Measurements from ENCODE around the gene PLEKHO1.

PLEKHO1 gene, protein sequence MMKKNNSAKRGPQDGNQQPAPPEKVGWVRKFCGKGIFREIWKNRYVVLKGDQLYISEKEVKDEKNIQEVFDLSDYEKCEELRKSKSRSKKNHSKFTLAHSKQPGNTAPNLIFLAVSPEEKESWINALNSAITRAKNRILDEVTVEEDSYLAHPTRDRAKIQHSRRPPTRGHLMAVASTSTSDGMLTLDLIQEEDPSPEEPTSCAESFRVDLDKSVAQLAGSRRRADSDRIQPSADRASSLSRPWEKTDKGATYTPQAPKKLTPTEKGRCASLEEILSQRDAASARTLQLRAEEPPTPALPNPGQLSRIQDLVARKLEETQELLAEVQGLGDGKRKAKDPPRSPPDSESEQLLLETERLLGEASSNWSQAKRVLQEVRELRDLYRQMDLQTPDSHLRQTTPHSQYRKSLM

DNA sequence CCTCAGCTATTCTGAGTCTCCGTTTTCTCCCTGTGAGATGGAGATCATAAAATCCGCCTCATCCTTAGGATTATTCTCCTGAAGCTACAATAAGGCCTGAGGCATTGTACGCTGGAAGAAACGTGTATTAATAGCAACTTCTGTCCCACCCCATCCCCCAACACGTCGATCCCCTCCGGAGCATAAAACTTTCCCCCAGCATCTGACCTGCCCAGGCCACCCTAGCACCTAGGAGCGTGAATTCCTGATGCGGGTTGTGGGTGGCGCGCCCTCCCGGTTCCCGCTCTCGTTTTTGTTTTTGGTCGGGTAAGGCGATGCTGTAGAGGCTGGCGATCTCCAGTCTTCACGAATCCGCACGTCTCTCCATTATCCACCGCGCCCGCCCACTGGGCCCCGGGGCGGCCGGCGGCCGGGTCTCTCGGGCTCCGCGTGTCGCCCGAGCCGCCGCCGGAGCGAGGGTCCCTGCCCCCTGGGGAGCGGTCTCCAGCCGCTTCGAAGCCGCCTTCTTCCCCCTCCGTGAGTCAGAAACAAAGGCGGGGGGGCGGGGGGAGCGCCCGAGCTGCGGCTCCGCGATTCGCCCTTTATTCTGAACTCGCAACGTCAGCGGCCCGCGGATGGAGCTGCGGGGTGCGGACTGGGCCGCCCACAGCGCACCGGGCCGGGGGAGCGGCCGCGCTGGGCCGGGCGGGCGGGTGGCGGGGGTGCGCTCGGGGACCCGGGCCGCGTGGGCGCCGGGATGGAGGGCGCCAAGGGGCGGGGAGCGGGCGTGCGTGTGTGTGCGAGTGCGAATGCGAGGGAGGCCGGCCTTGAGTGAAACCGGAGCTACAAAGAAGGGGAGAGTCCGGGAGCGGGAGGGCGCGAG, at the start of gene PLEKHO1:
Gene PLEKHO1, plus strand, starts transcription at position 646 of the 862 bp plus-strand sequence. CDS start 342 bp downstream, outside the sequence.
- H3K4me3 ChIP-seq (ENCODE audit: low read depth, low read length), result peak within 1 kb of the TSS; percentile 62
- H3K79me2 ChIP-seq, result no peaks in the 10 kb centered on the region
- H3K9me3 ChIP-seq (ENCODE audit: control insufficient read depth, low read length), result no peaks in the 10 kb centered on the region
- peak within 1 kb of the TSS; percentile 86 for H3K4me2 ChIP-seq (ENCODE audit: low read length)
- peak within 1 kb of the TSS; percentile 44 for H3K27ac ChIP-seq
- TF ChIP-seq, protein P1, sequence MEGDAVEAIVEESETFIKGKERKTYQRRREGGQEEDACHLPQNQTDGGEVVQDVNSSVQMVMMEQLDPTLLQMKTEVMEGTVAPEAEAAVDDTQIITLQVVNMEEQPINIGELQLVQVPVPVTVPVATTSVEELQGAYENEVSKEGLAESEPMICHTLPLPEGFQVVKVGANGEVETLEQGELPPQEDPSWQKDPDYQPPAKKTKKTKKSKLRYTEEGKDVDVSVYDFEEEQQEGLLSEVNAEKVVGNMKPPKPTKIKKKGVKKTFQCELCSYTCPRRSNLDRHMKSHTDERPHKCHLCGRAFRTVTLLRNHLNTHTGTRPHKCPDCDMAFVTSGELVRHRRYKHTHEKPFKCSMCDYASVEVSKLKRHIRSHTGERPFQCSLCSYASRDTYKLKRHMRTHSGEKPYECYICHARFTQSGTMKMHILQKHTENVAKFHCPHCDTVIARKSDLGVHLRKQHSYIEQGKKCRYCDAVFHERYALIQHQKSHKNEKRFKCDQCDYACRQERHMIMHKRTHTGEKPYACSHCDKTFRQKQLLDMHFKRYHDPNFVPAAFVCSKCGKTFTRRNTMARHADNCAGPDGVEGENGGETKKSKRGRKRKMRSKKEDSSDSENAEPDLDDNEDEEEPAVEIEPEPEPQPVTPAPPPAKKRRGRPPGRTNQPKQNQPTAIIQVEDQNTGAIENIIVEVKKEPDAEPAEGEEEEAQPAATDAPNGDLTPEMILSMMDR (IDR thresholded peaks at IDR 0.05), result no peak
- H3K4me1 ChIP-seq, result no peaks in the 10 kb centered on the region
- peak within 1 kb of the TSS; percentile 72 for H2AFZ ChIP-seq
- no peaks in the 10 kb centered on the region for H3K36me3 ChIP-seq (ENCODE audit: control insufficient read depth, insufficient read depth, low read length)
- H3K9ac ChIP-seq, result no peak within 1 kb of the TSS
- no peaks in the 10 kb centered on the region for H3K27me3 ChIP-seq (ENCODE audit: control insufficient read depth, insufficient read depth, low read length)

DNA sequence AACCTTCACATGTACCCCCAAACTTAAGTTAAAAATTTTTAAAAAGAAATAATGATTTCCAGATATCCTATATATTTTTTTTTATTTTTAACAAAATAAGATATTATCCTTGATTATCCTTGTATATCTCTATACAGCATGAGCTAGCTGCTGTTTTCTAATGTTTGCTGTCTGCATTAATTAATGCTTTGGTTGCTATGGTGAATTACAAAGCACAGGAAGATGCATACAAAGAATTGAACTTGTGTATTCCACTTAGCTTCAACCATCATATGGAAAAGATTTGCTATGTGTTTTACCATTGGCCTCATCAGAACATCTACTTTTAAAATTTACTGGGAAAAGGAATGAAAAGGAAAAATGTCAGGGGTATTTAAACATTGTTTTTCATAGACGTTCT, 46.7 kb upstream of the PLEKHO1 start:
- Histone ChIP-seq H3K9ac (no peak overlapping the region), H3K79me2 (no peaks in the 10 kb centered on the region), H3K4me1 (no peaks in the 10 kb centered on the region), H3K27ac (no peak overlapping the region), H3K4me2 (ENCODE audit: low read length) (no peak overlapping the region), H3K4me3 (ENCODE audit: low read depth, low read length) (no peak overlapping the region), H3K9me3 (ENCODE audit: control insufficient read depth, low read length) (no peaks in the 10 kb centered on the region), H2AFZ (no peak overlapping the region), H3K27me3 (ENCODE audit: control insufficient read depth, insufficient read depth, low read length) (no peaks in the 10 kb centered on the region), H3K36me3 (ENCODE audit: control insufficient read depth, insufficient read depth, low read length) (no peaks in the 10 kb centered on the region)
- TF ChIP-seq, protein P1 (IDR thresholded peaks at IDR 0.05), result no peak

DNA sequence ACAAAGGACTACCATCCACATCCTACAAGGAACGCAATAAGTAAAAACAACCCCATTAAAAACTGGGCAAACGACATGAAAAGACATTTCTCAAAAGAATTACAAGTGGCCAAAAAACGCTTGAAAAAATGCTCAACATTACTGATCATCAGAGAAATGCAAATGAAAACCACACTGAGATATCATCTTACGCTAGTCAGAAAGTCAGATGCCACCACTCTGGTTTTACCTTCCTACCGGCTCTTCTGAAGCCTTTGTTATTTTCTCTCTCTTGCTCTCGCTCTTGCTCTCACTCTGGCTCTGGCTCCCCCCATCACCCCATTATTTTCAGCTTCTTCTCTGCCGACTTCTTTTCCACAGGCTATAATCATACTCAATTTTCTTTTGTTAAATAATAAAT, 43.4 kb upstream of the PLEKHO1 start:
- no peaks in the 10 kb centered on the region for H3K27me3 ChIP-seq (ENCODE audit: control insufficient read depth, insufficient read depth, low read length)
- H3K4me3 ChIP-seq (ENCODE audit: low read depth, low read length), result no peak overlapping the region
- TF ChIP-seq, protein P1 (IDR thresholded peaks at IDR 0.05), result no peak
- H3K79me2 ChIP-seq, result no peaks in the 10 kb centered on the region
- no peaks in the 10 kb centered on the region for H3K9me3 ChIP-seq (ENCODE audit: control insufficient read depth, low read length)
- no peaks in the 10 kb centered on the region for H3K36me3 ChIP-seq (ENCODE audit: control insufficient read depth, insufficient read depth, low read length)
- no peaks in the 10 kb centered on the region for H3K4me1 ChIP-seq
- no peak overlapping the region for H3K9ac ChIP-seq
- H3K27ac ChIP-seq, result no peak overlapping the region
- no peak overlapping the region for H3K4me2 ChIP-seq (ENCODE audit: low read length)
- no peak overlapping the region for H2AFZ ChIP-seq

DNA sequence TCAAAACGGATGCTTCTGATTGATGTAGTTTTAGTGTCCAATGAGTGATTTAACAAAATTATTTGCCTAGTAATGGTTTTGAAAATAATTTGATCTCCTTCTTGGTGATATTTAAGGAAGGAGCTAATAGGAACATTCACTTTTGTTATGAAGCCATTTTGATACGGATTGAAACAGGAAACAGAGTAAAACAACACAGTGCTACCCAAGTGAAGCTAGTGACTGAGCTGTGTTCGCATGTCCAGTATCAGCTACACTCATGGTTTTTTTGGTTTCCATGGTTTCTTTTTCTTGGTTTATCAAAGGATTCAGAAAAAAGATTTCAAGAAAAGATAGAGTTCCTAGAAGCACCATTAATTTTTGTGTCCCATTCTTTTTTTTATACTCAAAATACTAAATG, 40.1 kb upstream of the PLEKHO1 start:
- Histone ChIP-seq H3K4me3 (ENCODE audit: low read depth, low read length) (no peak overlapping the region), H3K36me3 (ENCODE audit: control insufficient read depth, insufficient read depth, low read length) (no peaks in the 10 kb centered on the region), H3K4me1 (no peaks in the 10 kb centered on the region), H3K9me3 (ENCODE audit: control insufficient read depth, low read length) (no peaks in the 10 kb centered on the region), H3K9ac (no peak overlapping the region), H2AFZ (no peak overlapping the region), H3K79me2 (no peaks in the 10 kb centered on the region), H3K4me2 (ENCODE audit: low read length) (no peak overlapping the region), H3K27ac (no peak overlapping the region), H3K27me3 (ENCODE audit: control insufficient read depth, insufficient read depth, low read length) (no peaks in the 10 kb centered on the region)
- TF ChIP-seq, protein P1 (IDR thresholded peaks at IDR 0.05), result no peak

Measured in parathyroid adenoma (tissue), 2 donors.